UCSD-AML1 (cell line): ENCODE data around the gene UBQLN3.

Experiments
- DNase-seq: peaks from one replicate; lab custom pipeline; 2025; ENCODE audit not compliant: unreplicated experiment; lab: John Stamatoyannopoulos, UW

Gene UBQLN3

DNA sequence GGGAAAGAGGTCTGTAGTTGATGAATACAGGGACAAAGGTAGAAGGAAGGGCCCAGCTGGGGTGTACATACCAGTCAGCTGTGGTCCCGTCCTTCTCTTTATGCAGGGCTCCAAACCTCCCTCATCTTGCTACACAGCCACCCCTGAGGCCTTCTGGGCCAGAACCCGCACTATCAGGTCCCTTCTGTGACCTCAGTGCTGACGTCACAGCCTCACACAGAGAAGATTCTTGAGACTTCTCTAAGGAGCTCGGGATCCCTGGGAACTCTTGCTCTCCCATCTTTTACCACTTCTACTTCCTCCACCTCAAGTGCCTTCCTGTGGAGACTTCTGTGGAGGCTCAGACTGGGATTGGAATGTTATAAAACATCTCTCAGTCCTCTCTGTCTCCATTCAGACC is at the start of gene UBQLN3:
Gene UBQLN3, minus strand, starts transcription at position 155 of the 400 bp plus-strand sequence. CDS start 399 bp downstream, outside the sequence.
- no peak for DNase-seq

DNA sequence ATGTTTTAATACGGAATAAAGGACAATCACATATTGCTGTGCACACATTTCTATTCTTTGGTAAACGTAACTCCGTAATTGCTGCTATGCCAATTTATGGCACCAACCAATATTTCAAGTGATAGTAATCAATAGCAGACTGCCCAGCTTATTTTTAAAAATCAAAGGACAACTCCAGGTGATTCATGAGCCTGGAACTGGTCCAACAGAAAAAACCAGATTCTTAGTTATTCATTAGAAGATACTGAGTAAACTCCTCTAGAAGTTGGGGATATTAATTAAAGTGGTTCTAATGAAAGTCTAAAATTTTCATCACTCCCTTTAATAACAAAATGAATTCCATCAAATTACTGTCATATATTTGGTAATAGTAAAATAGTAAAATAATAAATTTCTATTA is 48.0 kb upstream of the UBQLN3 start:
- no peak for DNase-seq

DNA sequence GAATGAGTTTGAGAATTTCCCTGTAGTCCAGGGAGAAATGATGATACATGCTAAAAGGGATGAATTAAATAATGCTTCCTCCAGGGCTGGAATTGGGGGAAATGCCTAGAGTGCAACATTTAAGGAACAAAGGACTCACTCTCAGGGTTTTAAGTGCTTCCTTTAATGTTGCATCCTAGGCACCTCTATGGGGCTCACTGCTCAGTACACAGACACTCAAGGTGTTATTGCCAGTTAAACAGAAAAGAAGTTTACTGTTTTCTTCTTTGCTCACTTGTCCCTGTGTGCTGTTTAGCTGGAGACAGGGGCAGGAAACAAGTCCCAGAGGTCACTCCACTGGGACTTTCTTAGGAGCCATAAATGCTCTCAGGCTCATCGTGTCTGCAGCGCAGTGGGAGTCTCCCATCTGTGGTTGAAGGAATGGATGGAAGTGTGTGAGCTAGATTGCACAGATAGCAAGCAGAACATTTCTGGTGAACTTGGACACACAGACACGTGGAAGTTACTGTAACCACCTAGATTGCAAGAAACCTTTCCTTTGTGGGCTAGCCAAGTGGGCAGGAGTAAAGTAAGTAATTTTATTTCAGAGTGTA is 46.9 kb upstream of the UBQLN3 start:
- DNase-seq: no peak

DNA sequence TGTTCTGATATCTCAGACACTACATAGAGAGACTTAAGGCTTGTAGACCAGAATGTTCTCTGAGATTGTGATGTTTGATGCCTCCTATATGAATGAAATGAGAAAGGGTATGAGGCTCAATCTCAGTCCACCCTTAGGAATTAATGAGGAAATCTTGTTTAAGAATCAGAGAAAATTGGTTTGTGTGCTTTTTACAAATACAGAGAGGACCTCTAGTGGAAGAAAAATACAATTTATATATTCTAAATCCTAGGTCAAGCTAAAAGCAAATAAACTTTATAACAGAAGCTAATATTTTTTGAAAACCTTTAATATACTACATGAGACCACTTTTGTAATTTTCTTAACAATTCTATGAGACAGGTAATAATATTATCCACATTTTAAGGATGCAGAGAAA is 43.6 kb upstream of the UBQLN3 start:
- no peak for DNase-seq

DNA sequence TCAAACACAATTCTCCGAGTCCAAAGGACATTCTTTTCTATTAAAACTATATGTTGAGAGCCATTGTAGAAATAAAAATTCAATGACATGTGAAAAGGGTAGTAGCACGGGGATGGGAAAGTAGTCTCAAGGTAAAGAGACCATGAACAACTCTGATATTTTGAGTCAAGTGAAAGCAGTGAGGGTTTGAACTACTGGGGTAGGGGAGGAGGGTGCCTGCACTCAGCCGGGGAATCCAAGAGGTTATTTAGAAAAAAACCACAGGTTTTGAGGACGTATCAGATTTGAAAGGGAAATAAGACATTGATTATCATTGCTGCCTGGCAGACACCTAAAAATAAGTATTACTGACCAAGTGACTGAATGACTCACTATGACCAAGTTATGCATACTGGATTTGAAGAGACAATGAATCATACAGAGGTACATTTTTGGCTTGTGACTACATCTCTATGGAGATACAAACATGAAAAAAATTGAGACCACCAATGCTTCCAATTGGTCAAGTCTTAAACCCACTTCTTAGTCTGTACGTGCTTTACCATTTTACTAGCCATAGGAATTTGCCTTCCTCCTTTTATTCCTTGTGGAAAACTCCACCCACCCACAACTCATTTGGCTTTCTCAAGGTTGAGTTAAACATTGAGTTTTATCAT is 40.8 kb upstream of the UBQLN3 start:
- no peak for DNase-seq

GRCh38 chr11:5548440-5548839 is 38.7 kb upstream of the UBQLN3 start, which contains the start of gene OR52H1:
OR52H1 (minus strand) TSS chr11:5548540; CDS start chr11:5545505, 3,035 bp downstream.
- no peak for DNase-seq

DNA sequence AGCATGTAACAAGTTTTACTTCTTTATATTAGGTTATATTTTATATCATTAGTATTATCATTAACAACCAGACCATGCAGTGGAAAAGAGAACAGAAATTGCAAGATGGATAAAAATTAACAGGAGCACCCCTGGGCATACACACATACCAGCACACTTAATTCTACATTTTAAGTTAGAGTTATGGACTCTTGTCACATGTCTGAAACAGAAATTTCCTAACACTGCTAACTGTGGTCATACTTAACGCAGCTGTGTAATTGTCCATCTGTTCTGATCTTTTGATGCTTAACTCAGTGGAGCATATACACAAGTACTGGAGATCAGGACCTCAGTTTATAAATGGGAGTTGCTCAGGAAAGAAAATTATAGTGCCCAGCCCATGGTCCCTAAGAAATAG is 38.2 kb upstream of the UBQLN3 start:
- no peak for DNase-seq

DNA sequence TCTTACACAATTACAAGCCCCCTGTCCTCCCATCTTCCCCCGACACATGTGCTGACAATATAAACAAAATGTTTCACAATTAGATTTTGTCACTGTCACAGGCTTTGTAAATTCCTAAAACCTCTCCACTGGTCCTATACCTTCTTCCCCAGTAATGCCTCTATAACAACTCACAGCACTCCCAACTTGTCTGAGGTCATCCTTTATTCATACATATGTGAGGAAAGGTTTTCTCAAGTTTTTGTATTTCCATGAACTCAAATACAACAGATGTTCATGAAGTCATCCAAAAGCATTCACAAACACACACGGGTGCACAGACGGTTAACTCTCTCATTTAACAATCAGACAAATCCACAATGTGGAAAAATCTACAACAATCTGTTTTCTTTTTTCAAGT is 36.7 kb upstream of the UBQLN3 start:
- DNase-seq: no peak

GRCh38 chr11:5541427-5541826 is 31.7 kb upstream of the UBQLN3 start:
- DNase-seq: no peak

DNA sequence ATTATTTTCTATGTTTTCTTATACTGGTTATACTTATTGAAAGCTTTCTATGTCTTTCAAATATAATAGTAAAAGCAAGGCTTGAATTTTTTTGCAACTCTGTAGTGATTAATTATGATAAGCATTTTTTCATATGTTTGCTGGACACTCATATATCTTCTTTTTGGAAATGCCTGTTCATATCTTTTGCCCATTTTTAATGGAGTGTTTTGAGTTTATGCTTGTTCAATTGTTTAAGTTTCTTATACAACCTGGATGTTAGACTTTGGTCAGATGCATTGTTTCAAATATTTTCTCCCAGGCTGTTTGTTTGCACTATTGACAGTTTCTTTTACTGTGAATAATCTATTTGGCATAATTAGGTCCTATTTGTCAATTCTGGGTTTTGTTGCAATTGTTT is 26.7 kb upstream of the UBQLN3 start:
- no peak for DNase-seq

GRCh38 chr11:5534046-5534445 is 24.3 kb upstream of the UBQLN3 start:
- no peak for DNase-seq

GRCh38 chr11:5531053-5531831 is 21.5 kb upstream of the UBQLN3 start:
- DNase-seq: no peak

DNA sequence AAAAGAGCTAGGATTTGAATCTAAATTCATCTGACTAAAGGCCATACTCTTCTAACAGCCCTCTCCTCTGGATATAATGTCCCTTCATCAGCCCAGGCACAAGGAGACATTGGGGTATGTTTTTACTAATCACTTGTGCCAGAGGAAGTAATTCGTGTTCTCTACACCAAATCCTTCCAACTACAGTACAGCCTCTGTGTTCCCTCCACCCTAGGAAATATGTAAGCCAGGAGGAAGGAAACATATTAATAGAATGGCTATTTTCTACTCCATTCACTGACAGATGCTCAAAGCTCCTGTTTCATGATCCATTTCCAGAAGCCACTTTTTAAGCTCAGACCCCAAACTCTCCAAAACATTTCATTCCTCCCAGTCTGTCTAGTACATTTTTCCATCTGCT is 18.7 kb upstream of the UBQLN3 start:
- no peak for DNase-seq

DNA sequence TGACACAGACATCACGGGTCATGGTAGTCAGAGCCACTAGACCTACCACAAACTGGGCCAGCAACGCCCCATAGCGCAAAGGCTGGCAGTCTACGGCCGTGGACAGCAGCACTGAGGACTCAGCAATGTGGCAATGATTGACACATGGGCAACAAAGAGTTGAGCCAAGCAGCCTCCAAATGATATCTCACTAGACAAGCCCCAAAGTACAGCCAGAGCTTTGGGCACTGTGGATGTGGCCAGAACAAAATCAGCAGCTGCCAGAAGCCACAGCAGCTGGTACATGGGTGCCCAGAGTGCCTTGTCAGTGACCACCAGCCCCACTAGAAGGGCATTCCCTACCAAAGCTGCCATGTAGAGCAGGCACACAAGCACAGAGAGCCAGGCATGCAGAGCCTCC is 18.0 kb upstream of the UBQLN3 start:
- no peak for DNase-seq

GRCh38 chr11:5524756-5525155 is 15.0 kb upstream of the UBQLN3 start:
- no peak for DNase-seq

DNA sequence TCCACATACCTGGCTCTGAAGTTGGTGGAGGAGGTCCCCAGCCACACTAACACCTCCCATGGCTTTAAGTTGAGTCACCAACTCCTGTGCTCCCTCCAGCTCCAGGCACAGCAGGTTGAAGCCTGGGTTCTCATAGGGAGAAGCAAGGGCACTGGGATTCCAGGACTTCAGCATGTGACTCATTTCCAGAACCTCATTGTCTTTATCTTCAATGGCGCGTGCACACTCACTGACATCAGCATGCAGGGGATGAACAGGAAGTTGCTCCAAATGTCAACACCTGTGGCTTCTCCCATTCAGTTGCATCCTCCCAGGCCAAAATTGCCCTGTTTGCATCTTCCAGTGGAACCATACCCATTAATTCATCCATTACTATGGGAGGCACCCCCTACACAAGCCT is 12.6 kb upstream of the UBQLN3 start:
- DNase-seq: no peak

DNA sequence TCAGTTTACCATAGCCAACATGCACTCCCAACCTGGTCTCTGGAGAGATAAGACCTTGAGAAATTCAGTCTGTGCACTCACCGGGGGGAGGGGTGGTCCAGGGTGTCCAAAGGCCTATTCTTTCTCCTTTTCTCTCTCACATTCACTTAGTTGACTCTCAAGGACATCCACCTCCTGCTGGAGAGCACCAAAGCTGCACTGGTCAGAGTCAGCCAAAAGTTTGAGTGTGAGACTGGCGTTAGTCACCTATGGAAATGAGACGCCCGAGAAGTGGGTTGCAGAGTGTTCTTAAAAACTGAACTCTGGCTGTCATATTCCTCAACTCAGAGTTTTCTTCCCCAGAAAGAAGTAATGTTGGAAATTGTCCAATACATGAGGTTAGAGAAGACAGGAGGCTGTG is 11.8 kb upstream of the UBQLN3 start:
- no peak for DNase-seq

GRCh38 chr11:5516599-5516998 is 6.8 kb upstream of the UBQLN3 start, which contains the start of gene UBQLNL:
UBQLNL (minus strand) TSS chr11:5516699; CDS start chr11:5516441, 258 bp downstream.
- no peak for DNase-seq

GRCh38 chr11:5514841-5515240 is 5.1 kb upstream of the UBQLN3 start:
- no peak for DNase-seq

- no peak for DNase-seq
Observed at GRCh38 chr11:5508605-5509004, 1.2 kb downstream of the UBQLN3 start.

GRCh38 chr11:5507933-5508305 is 1.8 kb downstream of the UBQLN3 start:
- DNase-seq: no peak
